HCT116 (cell line): ENCODE data around the gene ITSN1.

Experiments used
- CTCF ChIP-seq, 3 experiments: fragments of 200-600 bp in 1 of 3; sonication (generic) in 1 of 3; IDR thresholded peaks in 2 of 3; conservative IDR thresholded peaks in 1 of 3; 2 replicates each; pipeline ENCODE4 v1.5.1; 2012 to 2017; ENCODE audit warnings: low read depth in 2 of 3, low read length in 2 of 3, antibody characterized with exemption in 1 of 3, borderline replicate concordance in 1 of 3, control low read depth in 1 of 3, mild to moderate bottlenecking in 1 of 3, mixed read lengths in 1 of 3, mixed run types in 1 of 3, moderate library complexity in 1 of 3; ENCODE audit not compliant: insufficient read depth in 1 of 3
- EZH2 ChIP-seq: fragments of 200-600 bp; sonication (generic); IDR thresholded peaks from 2 replicates; pipeline ENCODE4 v1.6.1; 2017; ENCODE audit warnings: antibody characterized with exemption, mixed run types
- MAX ChIP-seq: IDR thresholded peaks from 2 replicates; pipeline ENCODE4 v1.6.1; 2012
- POLR2A ChIP-seq: IDR thresholded peaks from 2 replicates; pipeline ENCODE4 v1.7.0; 2011; ENCODE audit warnings: borderline replicate concordance; ENCODE audit not compliant: insufficient read depth, insufficient read length; ENCODE audit errors: extremely low read depth
- POLR2AphosphoS5 ChIP-seq: IDR thresholded peaks from 2 replicates; pipeline ENCODE4 v1.6.1; 2011; ENCODE audit warnings: mild to moderate bottlenecking, low read depth, low read length, moderate library complexity
- RAD21 ChIP-seq: IDR thresholded peaks from 2 replicates; pipeline ENCODE4 v1.6.1; 2012; ENCODE audit warnings: low read depth, mild to moderate bottlenecking
- REST ChIP-seq: IDR thresholded peaks from 2 replicates; pipeline ENCODE4 v1.6.1; 2012; ENCODE audit warnings: low read depth
- SP1 ChIP-seq: IDR thresholded peaks from 2 replicates; pipeline ENCODE4 v1.6.1; 2012; ENCODE audit warnings: low read depth
- YY1 ChIP-seq: IDR thresholded peaks from 2 replicates; pipeline ENCODE4 v1.6.1; 2011; ENCODE audit warnings: low read length, low read depth, moderate library complexity, mild to moderate bottlenecking; ENCODE audit not compliant: insufficient replicate concordance; ENCODE audit errors: extremely low read depth
- ZFX ChIP-seq: fragments of 450-650 bp; IDR thresholded peaks from 2 replicates; pipeline ENCODE4 v1.6.1; 2017

GRCh38 chr21:33703750-33704606, 61.7 kb downstream of the ITSN1 start:
- TF ChIP-seq CTCF (IDR thresholded peaks at IDR 0.05 in 2 of 3, conservative IDR thresholded peaks at IDR 0.05 in 1 of 3; ENCODE audit: borderline replicate concordance in 1 of 3, insufficient read depth in 1 of 3, low read depth in 2 of 3, low read length in 2 of 3) (no peak), REST (no peak), POLR2AphosphoS5 (no peak), SP1 (no peak), YY1 (no peak), POLR2A (no peak), EZH2 (no peak), ZFX (no peak), RAD21 (no peak), MAX (no peak)
